WTC11 (cell line): ENCODE results near the gene LGALS16.

Experiments used
- ELF4 ChIP-seq: sonication (generic); formaldehyde crosslinking; IDR thresholded peaks from 2 replicates; pipeline ENCODE4 v1.8.1; 2022; ENCODE audit warnings: low read depth, mild to moderate bottlenecking, moderate library complexity, missing genetic modification reagents
- FOXP1 ChIP-seq: sonication (generic); formaldehyde crosslinking; IDR thresholded peaks from 2 replicates; pipeline ENCODE4 v1.8.0; 2022; ENCODE audit warnings: missing genetic modification reagents, mild to moderate bottlenecking, moderate library complexity, borderline replicate concordance
- IRF1 ChIP-seq: sonication (generic); formaldehyde crosslinking; IDR thresholded peaks from 2 replicates; pipeline ENCODE4 v1.8.0; 2023; ENCODE audit warnings: missing genetic modification reagents
- JUN ChIP-seq: sonication (generic); formaldehyde crosslinking; IDR thresholded peaks from 2 replicates; pipeline ENCODE4 v1.8.0; 2023; ENCODE audit warnings: mild to moderate bottlenecking, missing genetic modification reagents
- USF1 ChIP-seq: sonication (generic); formaldehyde crosslinking; IDR thresholded peaks from 2 replicates; pipeline ENCODE4 v1.8.0; 2022; ENCODE audit warnings: mild to moderate bottlenecking, missing genetic modification reagents
- TF ChIP-seq, protein P1 (sequence below): sonication (generic); formaldehyde crosslinking; conservative IDR thresholded peaks from 2 replicates; pipeline ENCODE4 v1.8.1; 2023; ENCODE audit warnings: mild to moderate bottlenecking, low read depth, missing genetic modification reagents, moderate library complexity
- TF ChIP-seq, protein P2 (sequence below): fragments of 200-600 bp; IDR thresholded peaks from 2 replicates; pipeline ENCODE4 v1.8.0; 2022; ENCODE audit warnings: antibody characterized with exemption
- TF ChIP-seq, protein P3 (sequence below): sonication (generic); formaldehyde crosslinking; IDR thresholded peaks from 2 replicates; pipeline ENCODE4 v1.8.1; 2023; ENCODE audit warnings: mild to moderate bottlenecking, missing genetic modification reagents, moderate library complexity

DNA sequence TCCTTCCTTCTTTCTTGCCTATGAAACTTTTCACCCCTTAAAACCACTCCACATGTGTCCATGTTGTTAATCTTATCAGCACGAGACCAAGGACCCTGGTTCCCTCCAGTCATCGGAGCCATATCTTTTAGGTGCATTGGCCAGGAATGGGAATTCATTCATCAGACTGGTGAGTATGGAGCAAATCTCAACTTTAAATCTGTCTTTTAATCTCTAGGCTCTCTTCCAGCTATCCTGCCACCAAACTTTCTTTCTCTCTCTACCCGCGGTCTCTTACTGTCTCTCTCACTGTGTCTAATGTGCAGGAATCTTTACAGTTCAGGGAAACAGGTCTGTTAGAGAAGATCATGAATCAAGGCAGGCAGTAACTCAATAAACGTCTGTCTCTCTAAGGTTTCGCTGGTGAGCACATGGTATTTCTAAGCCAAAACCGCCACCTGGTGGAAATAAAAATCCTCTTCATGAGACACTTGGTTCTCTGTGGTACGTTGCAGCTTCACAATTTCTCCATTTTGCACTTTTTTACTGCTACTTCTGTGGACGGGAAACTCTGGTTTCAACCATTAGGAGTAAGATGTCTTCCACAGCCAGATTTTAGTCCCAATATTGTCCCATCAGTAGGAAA is 16.1 kb downstream of the LGALS16 start:
- TF ChIP-seq, protein P1, sequence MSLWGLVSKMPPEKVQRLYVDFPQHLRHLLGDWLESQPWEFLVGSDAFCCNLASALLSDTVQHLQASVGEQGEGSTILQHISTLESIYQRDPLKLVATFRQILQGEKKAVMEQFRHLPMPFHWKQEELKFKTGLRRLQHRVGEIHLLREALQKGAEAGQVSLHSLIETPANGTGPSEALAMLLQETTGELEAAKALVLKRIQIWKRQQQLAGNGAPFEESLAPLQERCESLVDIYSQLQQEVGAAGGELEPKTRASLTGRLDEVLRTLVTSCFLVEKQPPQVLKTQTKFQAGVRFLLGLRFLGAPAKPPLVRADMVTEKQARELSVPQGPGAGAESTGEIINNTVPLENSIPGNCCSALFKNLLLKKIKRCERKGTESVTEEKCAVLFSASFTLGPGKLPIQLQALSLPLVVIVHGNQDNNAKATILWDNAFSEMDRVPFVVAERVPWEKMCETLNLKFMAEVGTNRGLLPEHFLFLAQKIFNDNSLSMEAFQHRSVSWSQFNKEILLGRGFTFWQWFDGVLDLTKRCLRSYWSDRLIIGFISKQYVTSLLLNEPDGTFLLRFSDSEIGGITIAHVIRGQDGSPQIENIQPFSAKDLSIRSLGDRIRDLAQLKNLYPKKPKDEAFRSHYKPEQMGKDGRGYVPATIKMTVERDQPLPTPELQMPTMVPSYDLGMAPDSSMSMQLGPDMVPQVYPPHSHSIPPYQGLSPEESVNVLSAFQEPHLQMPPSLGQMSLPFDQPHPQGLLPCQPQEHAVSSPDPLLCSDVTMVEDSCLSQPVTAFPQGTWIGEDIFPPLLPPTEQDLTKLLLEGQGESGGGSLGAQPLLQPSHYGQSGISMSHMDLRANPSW (CRISPR knock-in tag) = no peak
- TF ChIP-seq, protein P2, sequence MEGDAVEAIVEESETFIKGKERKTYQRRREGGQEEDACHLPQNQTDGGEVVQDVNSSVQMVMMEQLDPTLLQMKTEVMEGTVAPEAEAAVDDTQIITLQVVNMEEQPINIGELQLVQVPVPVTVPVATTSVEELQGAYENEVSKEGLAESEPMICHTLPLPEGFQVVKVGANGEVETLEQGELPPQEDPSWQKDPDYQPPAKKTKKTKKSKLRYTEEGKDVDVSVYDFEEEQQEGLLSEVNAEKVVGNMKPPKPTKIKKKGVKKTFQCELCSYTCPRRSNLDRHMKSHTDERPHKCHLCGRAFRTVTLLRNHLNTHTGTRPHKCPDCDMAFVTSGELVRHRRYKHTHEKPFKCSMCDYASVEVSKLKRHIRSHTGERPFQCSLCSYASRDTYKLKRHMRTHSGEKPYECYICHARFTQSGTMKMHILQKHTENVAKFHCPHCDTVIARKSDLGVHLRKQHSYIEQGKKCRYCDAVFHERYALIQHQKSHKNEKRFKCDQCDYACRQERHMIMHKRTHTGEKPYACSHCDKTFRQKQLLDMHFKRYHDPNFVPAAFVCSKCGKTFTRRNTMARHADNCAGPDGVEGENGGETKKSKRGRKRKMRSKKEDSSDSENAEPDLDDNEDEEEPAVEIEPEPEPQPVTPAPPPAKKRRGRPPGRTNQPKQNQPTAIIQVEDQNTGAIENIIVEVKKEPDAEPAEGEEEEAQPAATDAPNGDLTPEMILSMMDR = peak; percentile 39; the same call in 1 of the 2 replicates
- TF ChIP-seq FOXP1 (CRISPR knock-in tag) = no peak
- no peak for TF ChIP-seq ELF4
- TF ChIP-seq, protein P3, sequence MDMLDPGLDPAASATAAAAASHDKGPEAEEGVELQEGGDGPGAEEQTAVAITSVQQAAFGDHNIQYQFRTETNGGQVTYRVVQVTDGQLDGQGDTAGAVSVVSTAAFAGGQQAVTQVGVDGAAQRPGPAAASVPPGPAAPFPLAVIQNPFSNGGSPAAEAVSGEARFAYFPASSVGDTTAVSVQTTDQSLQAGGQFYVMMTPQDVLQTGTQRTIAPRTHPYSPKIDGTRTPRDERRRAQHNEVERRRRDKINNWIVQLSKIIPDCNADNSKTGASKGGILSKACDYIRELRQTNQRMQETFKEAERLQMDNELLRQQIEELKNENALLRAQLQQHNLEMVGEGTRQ (CRISPR knock-in tag) = no peak
- no peak for TF ChIP-seq USF1 (CRISPR knock-in tag)
- no peak for TF ChIP-seq IRF1 (CRISPR knock-in tag)
- no peak for TF ChIP-seq JUN (CRISPR knock-in tag)
